GM23338 (cell line): ENCODE data around the gene PRMT1. TPM values are rescaled to one million over a fixed set of nuclear protein-coding genes. Genes with fewer than 3 reads are reported as not detected.

Experiments
- ATAC-seq: fragments of 200-7000 bp; cut with Tn5 transposase; 3 replicates; pipeline ENCODE4 v1.9.1; 2020
- DNase-seq: peaks from one replicate; pipeline ENCODE4 v3.0.0-alpha.2; 2015; ENCODE audit warnings: low spot score
- H2AFZ ChIP-seq: fragments of 200-600 bp; sonication (generic); 2 replicates; pipeline ENCODE4 v1.8.0; 2016; ENCODE audit warnings: antibody characterized with exemption, mild to moderate bottlenecking, moderate library complexity
- H3F3A ChIP-seq: fragments of 200-600 bp; sonication (generic); replicated peaks from 2 replicates; pipeline ENCODE4 v1.8.0; 2017; ENCODE audit warnings: antibody characterized with exemption, mixed run types, low read depth
- H3K27ac ChIP-seq: fragments of 200-600 bp; sonication (generic); 2 replicates; pipeline ENCODE4 v1.6.1; 2016; ENCODE audit warnings: low read depth
- H3K27me3 ChIP-seq: fragments of 200-600 bp; sonication (generic); 2 replicates; pipeline ENCODE4 v1.8.0; 2016; ENCODE audit warnings: mild to moderate bottlenecking, mixed run types, moderate library complexity; ENCODE audit not compliant: insufficient read depth
- H3K36me3 ChIP-seq: fragments of 200-600 bp; sonication (generic); 2 replicates; pipeline ENCODE4 v1.8.0; 2016; ENCODE audit warnings: mild to moderate bottlenecking; ENCODE audit not compliant: insufficient read depth
- H3K4me1 ChIP-seq: fragments of 200-600 bp; sonication (generic); 2 replicates; pipeline ENCODE4 v1.8.0; 2016; ENCODE audit warnings: mild to moderate bottlenecking, moderate library complexity; ENCODE audit not compliant: insufficient read depth
- H3K4me2 ChIP-seq: fragments of 200-600 bp; sonication (generic); 2 replicates; pipeline ENCODE4 v1.7.1; 2017; ENCODE audit warnings: mixed run types
- H3K4me3 ChIP-seq: fragments of 200-600 bp; sonication (generic); 2 replicates; pipeline ENCODE4 v1.6.1; 2016; ENCODE audit warnings: mixed run types
- H3K79me2 ChIP-seq: fragments of 200-600 bp; sonication (generic); replicated peaks from 2 replicates; pipeline ENCODE4 v1.8.0; 2017; ENCODE audit warnings: mild to moderate bottlenecking; ENCODE audit not compliant: insufficient read depth
- H3K9me2 ChIP-seq: fragments of 200-600 bp; sonication (generic); 2 replicates; pipeline ENCODE4 v1.8.0; 2017; ENCODE audit not compliant: insufficient read depth
- H4K20me1 ChIP-seq: fragments of 200-600 bp; sonication (generic); replicated peaks from 2 replicates; pipeline ENCODE4 v1.8.0; 2017; ENCODE audit warnings: mild to moderate bottlenecking; ENCODE audit not compliant: insufficient read depth
- H3K27ac Mint-ChIP-seq: 2 replicates; pipeline ENCODE4 v1.8.0; 2020; ENCODE audit warnings: inconsistent platforms, mild to moderate bottlenecking, moderate library complexity, mixed read lengths
- H3K27me3 Mint-ChIP-seq: 3 replicates; pipeline ENCODE4 v1.8.0; 2022; ENCODE audit warnings: low read depth, mild to moderate bottlenecking, moderate library complexity, mixed read lengths, inconsistent platforms; ENCODE audit not compliant: insufficient read depth, poor library complexity
- H3K36me3 Mint-ChIP-seq: 3 replicates; pipeline ENCODE4 v1.8.0; 2021; ENCODE audit warnings: low read depth, mild to moderate bottlenecking, inconsistent platforms, moderate library complexity, mixed read lengths
- H3K4me1 Mint-ChIP-seq: 3 replicates; pipeline ENCODE4 v1.8.0; 2020; ENCODE audit warnings: mild to moderate bottlenecking, inconsistent platforms, mixed read lengths
- H3K4me3 Mint-ChIP-seq: 3 replicates; pipeline ENCODE4 v1.8.0; 2021; ENCODE audit warnings: moderate library complexity, mild to moderate bottlenecking, inconsistent platforms, mixed read lengths
- H3K9me3 Mint-ChIP-seq: 3 replicates; pipeline ENCODE4 v1.8.0; 2020; ENCODE audit warnings: moderate library complexity, mild to moderate bottlenecking, inconsistent platforms, mixed read lengths
- CREB1 ChIP-seq: fragments of 250-450 bp; sonication (Bioruptor Pico); IDR thresholded peaks from 2 replicates; pipeline ENCODE4 v1.5.0; 2020; ENCODE audit warnings: low read depth, mild to moderate bottlenecking, moderate library complexity
- EZH2phosphoT487 ChIP-seq: fragments of 200-600 bp; sonication (generic); IDR thresholded peaks from one replicate; pipeline ENCODE4 v1.8.1; 2018; ENCODE audit warnings: antibody characterized with exemption; ENCODE audit not compliant: unreplicated experiment
- NANOG ChIP-seq: IDR thresholded peaks from 2 replicates; pipeline ENCODE4 v1.6.1; 2016; ENCODE audit warnings: antibody characterized with exemption, borderline replicate concordance
- POLR2AphosphoS5 ChIP-seq: IDR thresholded peaks from 2 replicates; pipeline ENCODE4 v1.6.1; 2016; ENCODE audit warnings: antibody characterized with exemption, low read depth
- REST ChIP-seq: IDR thresholded peaks from one replicate; pipeline ENCODE4 v1.6.1; 2018; ENCODE audit warnings: antibody characterized with exemption; ENCODE audit not compliant: unreplicated experiment
- STAT1 ChIP-seq: IDR thresholded peaks from one replicate; pipeline ENCODE4 v1.6.1; 2016; ENCODE audit warnings: antibody characterized with exemption; ENCODE audit not compliant: unreplicated experiment
- ZNF114 ChIP-seq: fragments of 250-450 bp; sonication (Bioruptor Pico); IDR thresholded peaks from 2 replicates; pipeline ENCODE4 v1.5.0; 2020; ENCODE audit warnings: mild to moderate bottlenecking, moderate library complexity
- ZNF462 ChIP-seq: fragments of 250-450 bp; sonication (Bioruptor Pico); IDR thresholded peaks from 2 replicates; pipeline ENCODE4 v1.5.0; 2020; ENCODE audit warnings: mild to moderate bottlenecking, moderate library complexity
- microRNA-seq: library from miRNA; unstranded; fragments of <30 nt; microRNA quantifications from one replicate; pipeline ENCODE4, GENCODE V29; 2017
- polyA plus RNA-seq: library from polyadenylated mRNA; unstranded; fragments of >200 nt; fragmentation: Nextera tagmentation; extraction: Ambion mirVana; gene quantifications from 2 replicates; pipeline ENCODE4 v1.2.1, GENCODE V29; 2016
- small RNA-seq: library from RNA; depleted of rRNA; stranded (forward); fragments of <200 nt; gene quantifications from one replicate; pipeline ENCODE3, GENCODE V24; 2014; ENCODE audit warnings: low replicate concordance
- total RNA-seq: library from RNA; depleted of rRNA; stranded (reverse); fragments of >200 nt; shearing (Covaris generic); gene quantifications from 2 replicates; pipeline ENCODE4 v1.2.3, GENCODE V29; 2014; rRNA removed

The PRMT1 gene
- total and polyA plus RNA-seq, 2 experiments from 2014 or later = 590 to 700 TPM

DNA sequence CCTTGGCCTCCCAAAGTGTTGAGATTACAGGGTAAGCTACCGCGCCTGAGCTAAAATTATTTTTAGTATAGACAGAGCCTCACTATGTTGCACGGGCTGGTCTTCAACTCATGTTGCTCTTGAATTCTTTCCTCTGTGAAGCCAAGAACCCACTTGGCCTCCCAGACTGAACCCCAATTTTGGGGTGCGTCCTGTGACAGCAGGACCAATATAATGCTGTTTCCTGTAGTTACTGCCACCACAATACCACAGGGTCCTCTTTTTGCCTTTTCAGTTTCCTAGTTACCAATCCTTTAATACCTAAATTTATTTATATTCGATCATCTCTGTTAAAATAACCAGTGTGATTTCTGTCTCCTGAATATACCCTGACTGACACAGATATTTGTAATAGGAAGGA lies 53.1 kb downstream of the PRMT1 start:
- H3K9me2 ChIP-seq = peaks cover 2% of the 10 kb centered on the region; the same call in 1 of the 2 replicates
- Mint-ChIP-seq H3K36me3 (no peaks in the 10 kb centered on the region; the same call in 2 of the 3 replicates), H3K27ac (no peak overlapping the region), H3K27me3 (peaks cover 11% of the 10 kb centered on the region), H3K4me3 (no peak overlapping the region), H3K9me3 (no peaks in the 10 kb centered on the region), H3K4me1 (no peaks in the 10 kb centered on the region)
- no peaks in the 10 kb centered on the region for H4K20me1 ChIP-seq
- no peaks in the 10 kb centered on the region for H3K36me3 ChIP-seq
- H3K4me1 ChIP-seq = no peaks in the 10 kb centered on the region
- DNase-seq (no peak), ATAC-seq (no peak)
- no peak for TF ChIP-seq CREB1 (CRISPR knock-in tag)
- TF ChIP-seq REST = no peak
- TF ChIP-seq ZNF114 = no peak
- TF ChIP-seq NANOG = no peak
- TF ChIP-seq POLR2AphosphoS5 = no peak
- TF ChIP-seq ZNF462 (CRISPR knock-in tag) = no peak
- TF ChIP-seq STAT1 = no peak
- TF ChIP-seq EZH2phosphoT487 = no peak
- no peak overlapping the region for H3K4me2 ChIP-seq
- no peaks in the 10 kb centered on the region for H3K27me3 ChIP-seq
- no peak overlapping the region for H3K27ac ChIP-seq
- H3K79me2 ChIP-seq = no peaks in the 10 kb centered on the region
- H3F3A ChIP-seq = no peaks in the 10 kb centered on the region
- H3K4me3 ChIP-seq = no peak overlapping the region
- no peak overlapping the region for H2AFZ ChIP-seq

Small RNA genes lying within 50 kb of the gene (microRNA-seq; reads per million reads assigned to microRNA genes)
- gene MIR5088 = not detected

Small RNA genes lying within 50 kb of the gene (small RNA-seq; reads per million reads assigned to genes)
- not detected for gene MIR5088

Other genes with a start within 250 kb of the PRMT1 start
- gene SLC17A7, start 235.7 kb upstream of the PRMT1 start, total RNA-seq = 0.90 and 1.6 TPM in 2 replicates
- 1.5 TPM in 2 replicates for gene SLC17A7, start 235.7 kb upstream of the PRMT1 start, polyA plus RNA-seq
- 147 and 164 TPM in 2 replicates for gene PIH1D1, start 225.5 kb upstream of the PRMT1 start, total RNA-seq
- gene PIH1D1, start 225.5 kb upstream of the PRMT1 start, polyA plus RNA-seq = 93.6 and 103 TPM in 2 replicates
- 57.3 and 62.3 TPM in 2 replicates for gene ALDH16A1, start 224.0 kb upstream of the PRMT1 start, total RNA-seq
- gene ALDH16A1, start 224.0 kb upstream of the PRMT1 start, polyA plus RNA-seq = 16.8 and 20.0 TPM in 2 replicates
- 0.49 TPM in 1 of 2 replicates, not detected in the other for gene FLT3LG, start 203.1 kb upstream of the PRMT1 start, total RNA-seq
- gene FLT3LG, start 203.1 kb upstream of the PRMT1 start, polyA plus RNA-seq = 1.8 and 3.3 TPM in 2 replicates
- 2,007 and 2,412 TPM in 2 replicates for gene RPL13A, start 189.7 kb upstream of the PRMT1 start, total RNA-seq
- 2,105 and 2,261 TPM in 2 replicates for gene RPL13A, start 189.7 kb upstream of the PRMT1 start, polyA plus RNA-seq
- gene RPS11, start 180.8 kb upstream of the PRMT1 start, total RNA-seq = 4,006 and 4,643 TPM in 2 replicates
- 2,646 and 2,793 TPM in 2 replicates for gene RPS11, start 180.8 kb upstream of the PRMT1 start, polyA plus RNA-seq
- gene FCGRT, start 164.6 kb upstream of the PRMT1 start, total RNA-seq = 23.5 and 41.7 TPM in 2 replicates
- 62.3 and 66.8 TPM in 2 replicates for gene FCGRT, start 164.6 kb upstream of the PRMT1 start, polyA plus RNA-seq
- gene RCN3, start 149.3 kb upstream of the PRMT1 start, total RNA-seq = 44.0 and 54.8 TPM in 2 replicates
- gene RCN3, start 149.3 kb upstream of the PRMT1 start, polyA plus RNA-seq = 40.2 and 45.8 TPM in 2 replicates
- gene NOSIP, start 96.7 kb upstream of the PRMT1 start, total RNA-seq = 88.5 and 89.8 TPM in 2 replicates
- 141 and 143 TPM in 2 replicates for gene NOSIP, start 96.7 kb upstream of the PRMT1 start, polyA plus RNA-seq
- gene PRRG2, start 96.0 kb upstream of the PRMT1 start, total RNA-seq = 3.8 and 10.5 TPM in 2 replicates
- gene PRRG2, start 96.0 kb upstream of the PRMT1 start, polyA plus RNA-seq = 2.0 and 2.3 TPM in 2 replicates
- 32.1 and 41.6 TPM in 2 replicates for gene PRR12, start 86.1 kb upstream of the PRMT1 start, total RNA-seq
- 8.6 and 10.3 TPM in 2 replicates for gene PRR12, start 86.1 kb upstream of the PRMT1 start, polyA plus RNA-seq
- 6.1 and 9.3 TPM in 2 replicates for gene RRAS, start 37.1 kb upstream of the PRMT1 start, total RNA-seq
- gene RRAS, start 37.1 kb upstream of the PRMT1 start, polyA plus RNA-seq = 30.0 and 31.0 TPM in 2 replicates
- gene SCAF1, start 35.1 kb upstream of the PRMT1 start, total RNA-seq = 47.0 and 53.7 TPM in 2 replicates
- 19.7 and 20.2 TPM in 2 replicates for gene SCAF1, start 35.1 kb upstream of the PRMT1 start, polyA plus RNA-seq
- 89.3 and 164 TPM in 2 replicates for gene IRF3, start 11.4 kb upstream of the PRMT1 start, total RNA-seq
- 57.4 and 72.4 TPM in 2 replicates for gene IRF3, start 11.4 kb upstream of the PRMT1 start, polyA plus RNA-seq
- gene BCL2L12, start 11.3 kb upstream of the PRMT1 start, total RNA-seq = 30.6 and 61.3 TPM in 2 replicates
- 102 and 114 TPM in 2 replicates for gene BCL2L12, start 11.3 kb upstream of the PRMT1 start, polyA plus RNA-seq
- gene ADM5, start 12.3 kb downstream of the PRMT1 start, total RNA-seq = 3.1 and 5.7 TPM in 2 replicates
- gene ADM5, start 12.3 kb downstream of the PRMT1 start, polyA plus RNA-seq = 2.6 and 2.8 TPM in 2 replicates
- gene CPT1C, start 13.8 kb downstream of the PRMT1 start, total RNA-seq = 46.8 and 63.4 TPM in 2 replicates
- gene CPT1C, start 13.8 kb downstream of the PRMT1 start, polyA plus RNA-seq = 77.3 and 79.3 TPM in 2 replicates
- not detected in 2 replicates for gene TSKS, start 86.0 kb downstream of the PRMT1 start, total RNA-seq
- gene TSKS, start 86.0 kb downstream of the PRMT1 start, polyA plus RNA-seq = 0.82 and 0.99 TPM in 2 replicates
- 110 and 129 TPM in 2 replicates for gene AP2A1, start 89.7 kb downstream of the PRMT1 start, total RNA-seq
- 34.1 and 37.2 TPM in 2 replicates for gene AP2A1, start 89.7 kb downstream of the PRMT1 start, polyA plus RNA-seq
- 25.7 and 34.8 TPM in 2 replicates for gene FUZ, start 136.0 kb downstream of the PRMT1 start, total RNA-seq
- gene FUZ, start 136.0 kb downstream of the PRMT1 start, polyA plus RNA-seq = 24.3 TPM in 2 replicates
- 47.1 and 58.6 TPM in 2 replicates for gene MED25, start 141.0 kb downstream of the PRMT1 start, total RNA-seq
- gene MED25, start 141.0 kb downstream of the PRMT1 start, polyA plus RNA-seq = 45.6 and 46.4 TPM in 2 replicates
- gene PTOV1, start 173.9 kb downstream of the PRMT1 start, total RNA-seq = 194 and 209 TPM in 2 replicates
- gene PTOV1, start 173.9 kb downstream of the PRMT1 start, polyA plus RNA-seq = 188 and 225 TPM in 2 replicates
- gene PNKP, start 190.3 kb downstream of the PRMT1 start, total RNA-seq = 81.4 and 99.6 TPM in 2 replicates
- gene PNKP, start 190.3 kb downstream of the PRMT1 start, polyA plus RNA-seq = 109 and 112 TPM in 2 replicates
- 15.7 and 21.5 TPM in 2 replicates for gene AKT1S1, start 200.1 kb downstream of the PRMT1 start, total RNA-seq
- gene AKT1S1, start 200.1 kb downstream of the PRMT1 start, polyA plus RNA-seq = 28.0 and 28.6 TPM in 2 replicates
- 12.1 and 19.3 TPM in 2 replicates for gene TBC1D17, start 200.4 kb downstream of the PRMT1 start, total RNA-seq
- gene TBC1D17, start 200.4 kb downstream of the PRMT1 start, polyA plus RNA-seq = 39.5 and 43.1 TPM in 2 replicates
- gene IL4I1, start 219.6 kb downstream of the PRMT1 start, total RNA-seq = 0.50 and 0.69 TPM in 2 replicates
- 0.57 and 0.60 TPM in 2 replicates for gene IL4I1, start 219.6 kb downstream of the PRMT1 start, polyA plus RNA-seq